T-cell (primary cell): ENCODE measurements around the gene CATSPERD. TPM values are rescaled to one million over a fixed set of nuclear protein-coding genes. Genes with fewer than 3 reads are reported as not detected.

Source experiments
- ATAC-seq, 4 experiments: fragments of 200-7000 bp in 3 of 4; fragments of 150-1000 bp in 1 of 4; cut with Tn5 transposase; replicated peaks in 1 of 4; 1 replicate in 3 of 4; 2 replicates in 1 of 4; pipeline ENCODE4 v1.10.0; 2021; ENCODE audit warnings: moderate library complexity in 3 of 4, mild to moderate bottlenecking in 2 of 4, moderate number of reproducible peaks in 1 of 4
- CTCF ChIA-PET, 2 donors: fragments of 300-600 bp; sonication (Branson Sonifier 250); formaldehyde crosslinking; loops; one replicate each; lab custom pipeline; 2022; ENCODE audit warnings: antibody characterized with exemption in 2 of 2; lab: Charles Lee
- POLR2A ChIA-PET, 2 donors: fragments of 300-600 bp; sonication (Branson Sonifier 250); formaldehyde crosslinking; loops; one replicate each; lab custom pipeline; 2022; ENCODE audit warnings: antibody characterized with exemption in 2 of 2; lab: Charles Lee
- DNase-seq, 35 experiments: peaks; one replicate each; pipeline versions ENCODE4 v3.0.0 to v3.0.0-alpha.2; 2013 to 2023
- H3K27ac ChIP-seq: one replicate; pipeline ENCODE4 v1.5.1; 2013; ENCODE audit warnings: low read length
- H3K27me3 ChIP-seq, 2 experiments: replicated peaks in 1 of 2; 1 replicate in 1 of 2; 2 replicates in 1 of 2; pipeline versions ENCODE4 v1.6.1 to v1.7.0; 2013; ENCODE audit warnings: low read length in 1 of 2, mixed read lengths in 1 of 2; ENCODE audit not compliant: control insufficient read depth in 2 of 2, insufficient read depth in 2 of 2; ENCODE audit errors: extremely low read depth in 1 of 2
- H3K36me3 ChIP-seq, 2 donors: 1 replicate in 1 of 2; 2 replicates in 1 of 2; pipeline versions ENCODE4 v1.6.1 to v1.7.0; 2013; ENCODE audit warnings: low read length in 1 of 2; ENCODE audit not compliant: control insufficient read depth in 2 of 2, insufficient read depth in 1 of 2; ENCODE audit errors: extremely low read depth in 1 of 2
- H3K4me1 ChIP-seq, 2 experiments: 1 replicate in 1 of 2; 2 replicates in 1 of 2; pipeline versions ENCODE4 v1.6.1 to v1.7.0; 2013; ENCODE audit warnings: low read length in 2 of 2, mixed read lengths in 1 of 2; ENCODE audit not compliant: insufficient read depth in 2 of 2, control insufficient read depth in 1 of 2; ENCODE audit errors: extremely low read depth in 1 of 2
- H3K4me3 ChIP-seq, 2 donors: 1 replicate in 1 of 2; 2 replicates in 1 of 2; pipeline versions ENCODE4 v1.5.1 to v1.7.0; 2013; ENCODE audit warnings: mild to moderate bottlenecking in 2 of 2, low read length in 1 of 2, moderate library complexity in 1 of 2; ENCODE audit not compliant: control insufficient read depth in 1 of 2; ENCODE audit errors: extremely low read depth in 1 of 2
- H3K9me3 ChIP-seq: 2 replicates; pipeline ENCODE4 v1.7.0; 2013
- H3K27ac Mint-ChIP-seq, 2 donors: one replicate each; pipeline ENCODE4 v1.8.0; 2020 to 2021; ENCODE audit warnings: mild to moderate bottlenecking in 2 of 2, mixed read lengths in 2 of 2
- H3K27me3 Mint-ChIP-seq, 2 donors: one replicate each; pipeline ENCODE4 v1.8.0; 2021 to 2022; ENCODE audit warnings: mixed read lengths in 2 of 2
- H3K36me3 Mint-ChIP-seq: one replicate; pipeline ENCODE4 v1.8.0; 2021; ENCODE audit warnings: mixed read lengths
- H3K4me1 Mint-ChIP-seq, 3 donors: one replicate each; pipeline ENCODE4 v1.8.0; 2020 to 2022; ENCODE audit warnings: mixed read lengths in 3 of 3, mild to moderate bottlenecking in 1 of 3
- H3K4me3 Mint-ChIP-seq, 3 donors: one replicate each; pipeline ENCODE4 v1.8.0; 2020 to 2022; ENCODE audit warnings: mild to moderate bottlenecking in 3 of 3, mixed read lengths in 3 of 3, moderate library complexity in 3 of 3
- H3K9me3 Mint-ChIP-seq, 3 donors: one replicate each; pipeline ENCODE4 v1.8.0; 2020 to 2022; ENCODE audit warnings: mixed read lengths in 3 of 3
- WGBS: methylation state at CpG from one replicate; pipeline ENCODE4 v1.1.5; 2013; ENCODE audit warnings: missing lambda C conversion rate; ENCODE audit not compliant: insufficient coverage; 5-methylcytosine and 5-hydroxymethylcytosine counted together
- total RNA-seq, 35 experiments: library from RNA in 6 of 35; stranded (reverse) in 6 of 35; fragments of 120-200 nt in 1 of 35; gene quantifications; one replicate each; pipeline versions ENCODE4 v1.2.1 to v1.2.4 and lab custom pipeline; 2013 to 2026

The CATSPERD gene
- total RNA-seq, 5 donors from 2014 or later (not counting 1 experiment from before 2014, with no cell fraction given), result not detected

DNA sequence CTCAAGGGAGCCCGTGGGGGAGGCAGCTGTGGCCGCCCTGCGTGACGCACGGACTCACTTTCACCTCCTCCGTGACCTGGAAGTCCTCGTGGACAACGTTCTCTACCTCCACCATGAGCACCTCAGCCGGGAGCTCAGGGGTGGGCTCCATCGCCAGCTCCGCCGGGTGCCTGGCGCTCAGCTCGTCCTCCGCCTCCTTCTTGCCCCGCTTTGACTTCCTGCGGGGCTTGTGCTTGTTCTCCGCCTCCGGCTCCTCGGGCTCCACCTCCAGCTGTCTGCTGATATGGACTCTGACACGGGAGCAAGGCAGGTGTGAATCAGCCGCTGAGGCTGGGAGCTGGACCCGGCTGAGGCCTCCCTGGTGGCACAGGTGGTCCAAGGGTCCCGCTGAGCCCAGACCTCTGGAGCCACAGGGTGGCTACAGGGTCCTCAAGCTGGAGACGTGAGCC is 8.7 kb upstream of the CATSPERD start:
- ATAC-seq, result no peak
- Mint-ChIP-seq H3K4me1 (peaks cover 0 to 6% (median 5%) of the 10 kb centered on the region in 3 donors), H3K27ac (no peak overlapping the region), H3K36me3 (peaks cover 17% of the 10 kb centered on the region), H3K27me3 (no peaks in the 10 kb centered on the region), H3K4me3 (no peak overlapping the region), H3K9me3 (no peaks in the 10 kb centered on the region)
- Histone ChIP-seq H3K27ac (no peak overlapping the region), H3K4me3 (no peak overlapping the region), H3K36me3 (peaks cover 29 to 53% of the 10 kb centered on the region in 2 donors), H3K4me1 (no peaks in the 10 kb centered on the region), H3K9me3 (no peaks in the 10 kb centered on the region), H3K27me3 (no peaks in the 10 kb centered on the region)
- 90% methylated on average over 23 of the region's 25 CpGs for WGBS
- no peak for DNase-seq
- ChIA-PET POLR2A (interaction anchor here (0.5 to 0.6 kb wide), 2 partner anchors 8 to 39 kb away, joined by 4 to 5 read pairs; partner anchors contain the start of genes CATSPERD (in 1 of the 2) and LONP1 (in 1 of the 2)), CTCF (interaction anchor here in 1 of 2 donors (0.6 kb wide), 1 partner anchor 36 kb away, joined by 7 read pairs; no protein-coding TSS in a partner anchor)

DNA sequence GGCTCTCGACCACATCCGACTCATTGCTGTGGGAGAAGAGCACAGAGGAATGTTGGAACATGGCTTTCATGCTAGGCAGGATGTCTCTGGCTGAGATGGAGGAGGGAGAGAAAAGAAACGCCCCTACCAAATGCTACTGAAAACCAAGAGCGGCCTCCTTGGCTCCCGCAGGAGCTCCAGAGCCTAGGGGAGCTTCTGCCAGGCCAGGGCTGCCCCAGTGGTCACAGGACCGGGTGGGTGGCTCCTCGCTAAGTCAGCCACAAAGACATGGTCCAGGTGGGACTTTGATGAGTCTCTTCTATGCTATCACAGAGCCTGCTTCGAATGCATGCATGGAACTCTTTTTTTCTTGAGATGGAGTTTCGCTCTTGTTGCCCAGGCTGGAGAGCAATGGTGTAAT is 7.2 kb upstream of the CATSPERD start:
- ChIA-PET CTCF (no interaction called here), POLR2A (interaction anchor here in 1 of 2 donors (0.6 kb wide), 1 partner anchor 278 kb away, joined by 3 read pairs; no protein-coding TSS in a partner anchor)
- Mint-ChIP-seq H3K4me1 (peaks cover 8 to 18% (median 16%) of the 10 kb centered on the region in 3 donors), H3K27ac (no peak overlapping the region), H3K36me3 (peaks cover 12% of the 10 kb centered on the region), H3K27me3 (no peaks in the 10 kb centered on the region), H3K9me3 (no peaks in the 10 kb centered on the region), H3K4me3 (no peak overlapping the region)
- no peaks in the 10 kb centered on the region for H3K9me3 ChIP-seq
- H3K27me3 ChIP-seq, result no peaks in the 10 kb centered on the region
- WGBS, result 89% methylated on average over 6 of the region's 9 CpGs
- H3K27ac ChIP-seq, result no peak overlapping the region
- DNase-seq, result no peak
- no peak overlapping the region for H3K4me3 ChIP-seq
- ATAC-seq, result no peak
- H3K4me1 ChIP-seq, result peaks cover under 1 to 12% of the 10 kb centered on the region in 2 experiments
- peaks cover 21 to 51% of the 10 kb centered on the region in 2 donors for H3K36me3 ChIP-seq

DNA sequence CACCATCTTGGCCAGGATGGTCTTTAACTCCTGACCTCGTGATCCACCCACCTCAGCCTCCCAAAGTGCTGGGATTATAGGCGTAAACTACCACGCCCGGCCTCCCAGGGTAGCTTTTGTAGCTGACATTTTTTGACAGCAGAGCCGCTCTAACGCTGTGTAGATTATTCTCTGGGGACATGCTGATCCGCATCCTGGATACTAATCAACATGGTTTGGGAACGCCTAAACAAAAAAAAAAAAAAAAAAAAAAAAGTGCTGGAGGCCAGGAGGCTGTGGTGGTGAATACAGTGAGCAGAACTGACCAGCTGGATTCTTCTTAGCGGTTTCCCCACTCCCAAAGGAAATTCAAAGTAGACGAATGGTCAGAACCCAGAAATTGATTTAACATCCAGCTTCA is 5.6 kb upstream of the CATSPERD start:
- ChIA-PET POLR2A (interaction anchor here in 1 of 2 donors (0.7 kb wide), 1 partner anchor 623 kb away, joined by 11 read pairs; no protein-coding TSS in a partner anchor), CTCF (interaction anchor here in 1 of 2 donors (0.7 kb wide), 1 partner anchor 27 kb away, joined by 4 read pairs; no protein-coding TSS in a partner anchor)
- peaks cover 10 to 27% of the 10 kb centered on the region in 2 experiments for H3K4me1 ChIP-seq
- no peak for DNase-seq
- Mint-ChIP-seq H3K27ac (no peak overlapping the region), H3K36me3 (peaks cover 12% of the 10 kb centered on the region), H3K4me1 (peaks cover 18 to 29% (median 29%) of the 10 kb centered on the region in 3 donors), H3K4me3 (no peak overlapping the region), H3K9me3 (no peaks in the 10 kb centered on the region), H3K27me3 (no peaks in the 10 kb centered on the region)
- no peaks in the 10 kb centered on the region for H3K27me3 ChIP-seq
- H3K27ac ChIP-seq, result no peak overlapping the region
- no CpG with 5 or more reads among the region's 10 CpGs for WGBS
- no peak for ATAC-seq
- peaks cover 19 to 48% of the 10 kb centered on the region in 2 donors for H3K36me3 ChIP-seq
- no peak overlapping the region for H3K4me3 ChIP-seq
- no peaks in the 10 kb centered on the region for H3K9me3 ChIP-seq

DNA sequence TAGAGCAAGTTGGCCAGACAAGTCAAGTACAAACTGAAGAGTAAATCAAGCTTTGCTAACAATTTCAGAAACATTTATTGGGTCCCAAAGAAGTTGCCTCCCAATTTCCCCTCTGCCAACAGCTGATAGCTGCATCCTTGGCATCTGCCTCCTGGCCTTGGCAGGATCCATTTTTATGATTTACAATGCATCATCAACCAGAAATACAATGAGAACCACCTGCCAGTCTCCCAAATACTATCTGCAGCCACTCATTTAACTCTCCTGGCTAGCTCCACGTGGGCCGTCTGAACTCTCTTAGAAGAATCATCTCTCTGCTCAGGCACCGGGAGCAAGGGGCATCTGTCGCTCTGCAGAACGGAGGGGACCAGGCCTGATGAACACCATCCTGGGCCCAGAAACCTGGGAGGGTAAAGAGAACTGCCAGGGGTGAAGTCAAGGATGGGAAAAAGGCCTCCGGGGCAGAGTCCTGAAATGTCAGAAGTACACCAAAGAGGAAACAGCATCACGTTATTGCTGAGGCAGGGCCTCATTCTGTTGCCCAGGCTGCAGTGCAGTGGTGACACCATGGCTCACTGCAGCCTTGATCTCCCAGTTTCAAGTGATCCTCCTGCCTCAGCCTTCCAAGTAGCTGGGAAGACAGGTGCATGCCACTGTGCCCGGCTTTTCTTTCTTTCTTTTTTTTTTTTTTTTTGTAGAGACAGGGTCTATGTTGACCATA is 3.1 kb upstream of the CATSPERD start:
- no peaks in the 10 kb centered on the region for H3K27me3 ChIP-seq
- H3K36me3 Mint-ChIP-seq, result peaks cover 12% of the 10 kb centered on the region
- H3K4me1 ChIP-seq, result peaks cover 10 to 35% of the 10 kb centered on the region in 2 experiments
- H3K27me3 Mint-ChIP-seq, result no peaks in the 10 kb centered on the region
- H3K4me3 Mint-ChIP-seq, result peak overlapping the region; percentile 3 to 55 (median 49)
- CTCF ChIA-PET, result interaction anchor here in 1 of 2 donors (0.7 kb wide), 1 partner anchor 1076 kb away, joined by 6 read pairs; no protein-coding TSS in a partner anchor
- no peak overlapping the region for H3K4me3 ChIP-seq
- peak overlapping the region in 1 of 2 donors; percentile 49 for H3K27ac Mint-ChIP-seq
- H3K9me3 ChIP-seq, result no peaks in the 10 kb centered on the region
- DNase-seq, result no peak
- no peak for ATAC-seq
- peaks cover 13 to 27% of the 10 kb centered on the region in 2 donors for H3K36me3 ChIP-seq
- no peaks in the 10 kb centered on the region for H3K9me3 Mint-ChIP-seq
- WGBS, result 82% methylated on average over 6 of the region's 8 CpGs
- H3K4me1 Mint-ChIP-seq, result peaks cover 24 to 33% (median 29%) of the 10 kb centered on the region in 3 donors
- no peak overlapping the region for H3K27ac ChIP-seq
- POLR2A ChIA-PET, result interaction anchor here in 1 of 2 donors (1.8 kb wide), 1 partner anchor 27 kb away, joined by 9 read pairs; the partner anchor contains the start of gene RPL36

DNA sequence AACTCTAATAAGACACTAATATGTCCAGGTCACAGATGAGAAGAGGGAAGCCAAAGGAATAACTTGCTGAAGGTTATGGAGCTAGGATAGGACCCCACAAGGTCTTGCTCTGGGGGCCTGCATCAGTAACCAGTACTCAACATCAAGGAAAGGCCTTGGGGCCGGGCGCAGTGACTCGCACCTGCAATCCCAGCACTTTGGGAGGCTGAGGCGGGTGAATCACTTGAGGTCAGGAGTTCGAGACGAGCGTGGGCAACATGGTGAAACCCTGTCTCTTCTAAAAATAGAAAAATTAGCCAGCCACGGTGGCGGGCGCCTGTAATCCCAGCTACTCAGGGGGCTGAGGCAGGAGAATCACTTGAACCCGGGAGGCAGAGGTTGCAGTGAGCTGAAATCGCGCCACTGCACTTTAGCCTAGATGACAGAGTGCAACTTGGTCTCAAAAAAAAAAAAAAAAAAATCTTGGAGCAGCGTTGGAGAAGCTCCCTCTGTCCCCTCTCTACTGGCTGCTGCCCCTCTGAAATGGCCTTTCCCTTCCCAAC is 2.3 kb upstream of the CATSPERD start:
- Mint-ChIP-seq H3K4me3 (peak overlapping the region; percentile 87 to 89 (median 89)), H3K4me1 (peaks cover 24 to 33% (median 29%) of the 10 kb centered on the region in 3 donors), H3K27ac (peak overlapping the region; percentile 49 to 83), H3K9me3 (no peaks in the 10 kb centered on the region), H3K27me3 (no peaks in the 10 kb centered on the region), H3K36me3 (peaks cover 10% of the 10 kb centered on the region)
- Histone ChIP-seq H3K4me1 (peaks cover 10 to 35% of the 10 kb centered on the region in 2 experiments), H3K36me3 (peaks cover 8 to 20% of the 10 kb centered on the region in 2 donors), H3K9me3 (no peaks in the 10 kb centered on the region), H3K27me3 (no peaks in the 10 kb centered on the region), H3K27ac (no peak overlapping the region), H3K4me3 (no peak overlapping the region)
- WGBS, result 47% methylated on average over 8 of the region's 14 CpGs
- ChIA-PET POLR2A (interaction anchor here (0.7 to 1.8 kb wide), 2 partner anchors 28 to 656 kb away, joined by 9 to 11 read pairs; partner anchors contain the start of gene RPL36 (in 1 of the 2)), CTCF (interaction anchor here in 1 of 2 donors (0.7 kb wide), 1 partner anchor 1077 kb away, joined by 6 read pairs; no protein-coding TSS in a partner anchor)
- DNase-seq, result no peak
- ATAC-seq, result no peak
